ENCODE data around the gene TNNC1.

- TF ChIP-seq EP300 (IDR thresholded peaks at IDR 0.05): no peak
- TF ChIP-seq POLR2A (IDR thresholded peaks at IDR 0.05; ENCODE audit: low read depth): no peak
- TF ChIP-seq, protein P1, sequence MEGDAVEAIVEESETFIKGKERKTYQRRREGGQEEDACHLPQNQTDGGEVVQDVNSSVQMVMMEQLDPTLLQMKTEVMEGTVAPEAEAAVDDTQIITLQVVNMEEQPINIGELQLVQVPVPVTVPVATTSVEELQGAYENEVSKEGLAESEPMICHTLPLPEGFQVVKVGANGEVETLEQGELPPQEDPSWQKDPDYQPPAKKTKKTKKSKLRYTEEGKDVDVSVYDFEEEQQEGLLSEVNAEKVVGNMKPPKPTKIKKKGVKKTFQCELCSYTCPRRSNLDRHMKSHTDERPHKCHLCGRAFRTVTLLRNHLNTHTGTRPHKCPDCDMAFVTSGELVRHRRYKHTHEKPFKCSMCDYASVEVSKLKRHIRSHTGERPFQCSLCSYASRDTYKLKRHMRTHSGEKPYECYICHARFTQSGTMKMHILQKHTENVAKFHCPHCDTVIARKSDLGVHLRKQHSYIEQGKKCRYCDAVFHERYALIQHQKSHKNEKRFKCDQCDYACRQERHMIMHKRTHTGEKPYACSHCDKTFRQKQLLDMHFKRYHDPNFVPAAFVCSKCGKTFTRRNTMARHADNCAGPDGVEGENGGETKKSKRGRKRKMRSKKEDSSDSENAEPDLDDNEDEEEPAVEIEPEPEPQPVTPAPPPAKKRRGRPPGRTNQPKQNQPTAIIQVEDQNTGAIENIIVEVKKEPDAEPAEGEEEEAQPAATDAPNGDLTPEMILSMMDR (IDR thresholded peaks at IDR 0.05): no peak
Measured at GRCh38 chr3:52407779-52408178, 46.1 kb downstream of the TNNC1 start.
